Mucosa of descending colon (tissue), 3 donors: ENCODE data around the gene RAB22A. TPM values are rescaled to one million over a fixed set of nuclear protein-coding genes. Genes with fewer than 3 reads are reported as not detected.

Experiments used
- ATAC-seq: fragments of 200-7000 bp; cut with Tn5 transposase; one replicate; pipeline ENCODE4 v1.9.1; 2020; ENCODE audit warnings: mild to moderate bottlenecking, moderate library complexity
- DNase-seq, 3 donors: peaks; one replicate each; pipeline ENCODE4 v3.0.0-alpha.2; 2020
- H3K36me3 ChIP-seq: fragments of 200-600 bp; one replicate; pipeline ENCODE4 v1.8.0; 2021; ENCODE audit warnings: low read depth, mild to moderate bottlenecking
- H3K4me1 ChIP-seq: fragments of 200-600 bp; one replicate; pipeline ENCODE4 v1.8.0; 2021; ENCODE audit warnings: low read depth, mild to moderate bottlenecking
- H3K4me3 ChIP-seq: fragments of 200-600 bp; one replicate; pipeline ENCODE4 v1.8.0; 2021; ENCODE audit warnings: mild to moderate bottlenecking
- H3K9me3 ChIP-seq: fragments of 200-600 bp; one replicate; pipeline ENCODE4 v1.8.0; 2021; ENCODE audit warnings: mild to moderate bottlenecking
- CTCF ChIP-seq: fragments of 200-600 bp; IDR thresholded peaks from one replicate; pipeline ENCODE4 v1.8.0; 2022; ENCODE audit warnings: antibody characterized with exemption, mild to moderate bottlenecking
- intact Hi-C, 2 donors: fragments of 100-400 bp; cut with DNase I in 1 of 2; cut with micrococcal nuclease in 1 of 2; formaldehyde crosslinking; loops; one replicate each; pipeline versions ENCODE4 v1.11.0 to v1.11.1; 2022; cut with DNase I, micrococcal nuclease
- total RNA-seq, 3 donors: library from RNA; stranded (reverse); fragmentation: NEBNext Ultra II Directional in 2 of 3; extraction: Animal tissue kit (Norgen Biotek cat#: 25700) in 2 of 3; gene quantifications; one replicate each; pipeline versions ENCODE4 v1.2.1 to v1.2.4, GENCODE V29; 2021 to 2023
- donor health status: DM: no; HTN: no; CAD: no; lungs with moderate emphysema.
- donor health status: DM: no; HTN: no; CAD: no.
- donor health status: DM: no; HTN: yes; CAD: no.

The RAB22A gene
- total RNA-seq, 3 donors from 2014 or later = 20.2 to 27.3 (median 21.0) TPM

- Histone ChIP-seq H3K9me3 (no peaks in the 10 kb centered on the region), H3K36me3 (no peaks in the 10 kb centered on the region), H3K4me1 (no peaks in the 10 kb centered on the region), H3K4me3 (no peak overlapping the region)
- intact Hi-C loops = no loop called here
- no peak for TF ChIP-seq CTCF
- DNase-seq (no peak), ATAC-seq (no peak)
These were observed 17.7 kb downstream of the RAB22A start for GRCh38 chr20:58327211-58327610.

DNA sequence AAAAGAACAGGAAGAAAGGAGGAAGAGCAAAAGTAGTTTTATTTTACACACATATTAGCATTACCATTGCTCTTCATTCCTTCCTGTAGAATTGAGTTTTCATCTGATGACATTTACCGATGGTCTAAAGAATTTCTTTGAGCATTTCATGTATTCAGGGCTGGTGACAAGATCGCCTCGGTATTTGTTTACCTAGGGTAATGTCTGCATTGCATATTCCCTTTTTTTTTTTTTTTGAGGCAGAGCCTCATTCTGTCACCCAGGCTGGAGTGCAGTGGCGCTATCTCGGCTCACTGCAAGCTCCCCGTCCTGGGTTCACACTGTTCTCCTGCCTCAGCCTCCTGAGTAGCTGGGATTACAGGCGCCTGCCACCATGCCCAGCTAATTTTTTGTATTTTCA lies 19.3 kb downstream of the RAB22A start:
- Histone ChIP-seq H3K4me1 (no peaks in the 10 kb centered on the region), H3K36me3 (no peaks in the 10 kb centered on the region), H3K4me3 (no peak overlapping the region), H3K9me3 (no peaks in the 10 kb centered on the region)
- intact Hi-C loops = no loop called here
- ATAC-seq (no peak), DNase-seq (no peak)
- TF ChIP-seq CTCF = no peak

DNA sequence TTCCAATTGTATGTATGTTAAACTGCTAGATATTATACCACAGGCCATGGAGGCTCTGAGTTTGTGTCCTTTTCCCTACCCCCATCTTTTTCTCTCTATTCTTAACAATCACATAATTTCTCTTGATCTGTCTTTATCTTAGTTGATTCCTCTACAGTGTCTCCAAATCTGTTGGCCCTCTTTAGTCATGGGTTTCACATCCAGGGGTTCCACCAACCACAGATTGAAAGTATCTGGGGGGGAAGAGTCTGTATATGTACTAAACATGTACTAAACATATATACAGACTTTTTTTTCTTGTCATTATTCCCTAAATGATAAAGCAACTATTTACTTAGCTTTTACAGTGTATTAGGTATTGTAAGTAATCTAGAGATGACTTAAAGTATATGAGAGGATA lies 20.2 kb downstream of the RAB22A start:
- intact Hi-C loops = no loop called here
- no peak for TF ChIP-seq CTCF
- DNase-seq = no peak
- no peaks in the 10 kb centered on the region for H3K36me3 ChIP-seq
- no peaks in the 10 kb centered on the region for H3K9me3 ChIP-seq
- H3K4me3 ChIP-seq = no peak overlapping the region
- H3K4me1 ChIP-seq = no peaks in the 10 kb centered on the region
- ATAC-seq = no peak

DNA sequence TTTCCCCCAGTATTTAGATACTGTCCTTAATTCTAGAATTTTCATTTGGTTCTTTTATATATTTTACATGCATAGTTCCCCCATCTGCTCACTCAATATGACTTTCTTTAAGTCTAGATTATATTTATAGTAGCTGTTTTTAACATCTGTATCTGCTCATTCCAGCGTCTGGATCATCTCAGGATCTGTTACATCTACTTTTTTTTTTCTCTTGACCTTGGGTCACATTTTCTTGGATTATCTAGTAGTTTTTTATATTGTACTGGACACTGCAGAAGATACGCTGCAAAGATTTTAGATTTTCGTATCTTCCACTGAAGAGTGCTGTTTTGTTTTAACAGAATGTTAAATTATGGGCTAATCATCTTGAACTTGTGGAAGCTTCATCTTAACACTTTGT lies 20.7 kb downstream of the RAB22A start:
- H3K4me3 ChIP-seq = no peak overlapping the region
- DNase-seq (no peak), ATAC-seq (no peak)
- no peaks in the 10 kb centered on the region for H3K4me1 ChIP-seq
- intact Hi-C loops = no loop called here
- H3K36me3 ChIP-seq = no peaks in the 10 kb centered on the region
- no peak for TF ChIP-seq CTCF
- no peaks in the 10 kb centered on the region for H3K9me3 ChIP-seq

DNA sequence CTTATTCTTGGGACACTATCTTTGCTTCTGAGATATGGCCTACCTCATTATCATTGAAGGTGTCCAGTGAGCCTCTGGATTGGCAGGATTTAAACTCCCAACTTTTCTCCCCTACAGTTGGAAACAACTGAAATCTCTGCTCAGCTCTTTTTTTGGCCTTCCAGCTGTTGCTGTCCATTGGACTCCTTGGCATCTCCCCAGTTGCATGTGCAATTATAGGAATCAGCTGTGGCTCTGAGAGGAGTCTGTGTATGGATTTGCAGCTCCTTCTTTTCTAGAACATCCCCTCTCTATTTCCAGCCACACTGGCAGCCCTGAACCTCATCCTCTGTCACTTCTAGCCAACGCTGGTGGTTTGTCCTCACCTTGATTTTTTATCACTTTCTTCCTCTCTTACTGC lies 21.2 kb downstream of the RAB22A start:
- Histone ChIP-seq H3K4me1 (no peaks in the 10 kb centered on the region), H3K4me3 (no peak overlapping the region), H3K36me3 (no peaks in the 10 kb centered on the region), H3K9me3 (no peaks in the 10 kb centered on the region)
- intact Hi-C loops = no loop called here
- ATAC-seq (no peak), DNase-seq (no peak)
- no peak for TF ChIP-seq CTCF

GRCh38 chr20:58331961-58332551 lies 22.5 kb downstream of the RAB22A start:
- Histone ChIP-seq H3K9me3 (no peaks in the 10 kb centered on the region), H3K4me3 (no peak overlapping the region), H3K36me3 (no peaks in the 10 kb centered on the region), H3K4me1 (no peaks in the 10 kb centered on the region)
- ATAC-seq = no peak
- intact Hi-C loops = no loop called here
- DNase-seq = no peak
- no peak for TF ChIP-seq CTCF
